IMR-90 (cell line): ENCODE data around the gene MAGI3. TPM values are rescaled to one million over a fixed set of nuclear protein-coding genes. Genes with fewer than 3 reads are reported as not detected.

Experiments used
- ATAC-seq: fragments of 200-7000 bp; cut with Tn5 transposase; 2 replicates; pipeline ENCODE4 v1.9.1; 2020; ENCODE audit warnings: low read depth, mild to moderate bottlenecking, moderate library complexity
- BruUV-seq: library from RNA; stranded (reverse); fragments of 400-500 nt; replicated peaks from 2 replicates; lab custom pipeline; 2021; lab: Mats Ljungman, UMichigan
- CTCF ChIA-PET: fragments of 300-600 bp; formaldehyde crosslinking; extraction: SDS; loops from one replicate; lab custom pipeline; 2021; ENCODE audit warnings: antibody characterized with exemption; lab: Yijun Ruan, JAX
- POLR2A ChIA-PET: fragments of 300-600 bp; sonication (Branson Sonifier 250); formaldehyde crosslinking; loops from one replicate; lab custom pipeline; 2022; ENCODE audit warnings: antibody characterized with exemption; ENCODE audit not compliant: unreplicated experiment; lab: Charles Lee
- DNase-seq: peaks from one replicate; pipeline ENCODE4 v3.0.0; 2013
- H2AFZ ChIP-seq: replicated peaks from 2 replicates; pipeline ENCODE3; 2013; ENCODE audit warnings: low read length, mild to moderate bottlenecking; ENCODE audit not compliant: poor library complexity
- H2AK5ac ChIP-seq: 2 replicates; pipeline ENCODE4 v1.6.1; 2013; ENCODE audit warnings: low read depth, low read length, inconsistent platforms
- H2AK9ac ChIP-seq: replicated peaks from 2 replicates; pipeline ENCODE3; 2013; ENCODE audit warnings: mild to moderate bottlenecking, low read depth, low read length, moderate library complexity; ENCODE audit not compliant: poor library complexity
- H2BK120ac ChIP-seq: 2 replicates; pipeline ENCODE4 v1.6.1; 2013; ENCODE audit warnings: low read depth, low read length, inconsistent platforms
- H2BK15ac ChIP-seq: 3 replicates; pipeline ENCODE4 v1.6.1; 2013; ENCODE audit warnings: low read depth, low read length, inconsistent platforms
- H2BK20ac ChIP-seq: 2 replicates; pipeline ENCODE4 v1.6.1; 2013; ENCODE audit warnings: low read depth, mild to moderate bottlenecking, inconsistent platforms, low read length, moderate library complexity
- H2BK5ac ChIP-seq: 2 replicates; pipeline ENCODE4 v1.6.1; 2013; ENCODE audit warnings: mild to moderate bottlenecking, low read depth, low read length, inconsistent platforms; ENCODE audit not compliant: poor library complexity, severe bottlenecking
- H3K14ac ChIP-seq: replicated peaks from 2 replicates; pipeline ENCODE4 v1.6.1; 2013; ENCODE audit warnings: low read depth, low read length, inconsistent platforms
- H3K18ac ChIP-seq: 2 replicates; pipeline ENCODE4 v1.6.1; 2013; ENCODE audit warnings: low read depth, low read length, control low read depth
- H3K23ac ChIP-seq: 2 replicates; pipeline ENCODE4 v1.6.1; 2013; ENCODE audit warnings: low read depth, low read length, inconsistent platforms
- H3K27ac ChIP-seq: 2 replicates; pipeline ENCODE4 v1.5.1; 2013; ENCODE audit warnings: mild to moderate bottlenecking, control low read depth, low read length; ENCODE audit not compliant: insufficient read depth
- H3K27me3 ChIP-seq: 2 replicates; pipeline ENCODE4 v1.6.1; 2013; ENCODE audit warnings: low read length; ENCODE audit not compliant: control insufficient read depth, insufficient read depth
- H3K36me3 ChIP-seq: 2 replicates; pipeline ENCODE4 v1.6.1; 2013; ENCODE audit warnings: low read length, mixed read lengths; ENCODE audit not compliant: control insufficient read depth, insufficient read depth
- H3K4ac ChIP-seq: 2 replicates; pipeline ENCODE4 v1.6.1; 2013; ENCODE audit warnings: low read depth, low read length, inconsistent platforms
- H3K4me1 ChIP-seq: 2 replicates; pipeline ENCODE4 v1.6.1; 2013; ENCODE audit warnings: low read length, mixed read lengths; ENCODE audit not compliant: control insufficient read depth, insufficient read depth
- H3K4me2 ChIP-seq: 2 replicates; pipeline ENCODE4 v1.6.1; 2013; ENCODE audit warnings: low read depth, mild to moderate bottlenecking, control low read depth, low read length, moderate library complexity
- H3K4me3 ChIP-seq: 2 replicates; pipeline ENCODE4 v1.5.1; 2013; ENCODE audit warnings: low read depth, mild to moderate bottlenecking, control low read depth, low read length, moderate library complexity; ENCODE audit not compliant: insufficient read depth
- H3K56ac ChIP-seq: 2 replicates; pipeline ENCODE4 v1.6.1; 2013; ENCODE audit warnings: low read length, inconsistent platforms; ENCODE audit not compliant: insufficient read depth; ENCODE audit errors: extremely low read depth
- H3K79me1 ChIP-seq, 2 experiments: 2 replicates each; pipeline ENCODE4 v1.6.1; 2013; ENCODE audit warnings: low read length in 2 of 2, inconsistent platforms in 1 of 2, low read depth in 1 of 2
- H3K9ac ChIP-seq: 2 replicates; pipeline ENCODE4 v1.6.1; 2013; ENCODE audit warnings: low read depth, low read length, control low read depth
- H3K9me1 ChIP-seq: 2 replicates; pipeline ENCODE4 v1.6.1; 2013; ENCODE audit warnings: low read length, inconsistent platforms; ENCODE audit not compliant: insufficient read depth
- H3K9me3 ChIP-seq: 2 replicates; pipeline ENCODE4 v1.6.1; 2013; ENCODE audit warnings: low read length; ENCODE audit not compliant: control insufficient read depth, insufficient read depth
- H4K20me1 ChIP-seq: 2 replicates; pipeline ENCODE4 v1.6.1; 2013; ENCODE audit warnings: low read length, inconsistent platforms; ENCODE audit not compliant: insufficient read depth
- H4K5ac ChIP-seq: 2 replicates; pipeline ENCODE4 v1.6.1; 2013; ENCODE audit warnings: mild to moderate bottlenecking, low read depth, low read length, control low read depth
- H4K8ac ChIP-seq, 2 experiments: 2 replicates each; pipeline ENCODE4 v1.6.1; 2013; ENCODE audit warnings: low read depth in 2 of 2, low read length in 2 of 2, control low read depth in 1 of 2, inconsistent platforms in 1 of 2
- H4K91ac ChIP-seq: 2 replicates; pipeline ENCODE4 v1.6.1; 2013; ENCODE audit warnings: low read depth, low read length, inconsistent platforms; ENCODE audit not compliant: insufficient read depth
- BHLHE40 ChIP-seq: fragments of 150-350 bp; IDR thresholded peaks from 2 replicates; pipeline ENCODE4 v1.6.1; 2016; ENCODE audit warnings: mild to moderate bottlenecking, low read depth, low read length
- FOS ChIP-seq: fragments of 150-350 bp; IDR thresholded peaks from 2 replicates; pipeline ENCODE4 v1.6.1; 2016; ENCODE audit warnings: low read depth, low read length
- MAZ ChIP-seq: IDR thresholded peaks from 2 replicates; pipeline ENCODE4 v1.6.1; 2012; ENCODE audit warnings: low read depth, mild to moderate bottlenecking, low read length, improper control_type of control experiment, moderate library complexity, borderline replicate concordance
- MXI1 ChIP-seq: IDR thresholded peaks from 2 replicates; pipeline ENCODE4 v1.6.1; 2012; ENCODE audit warnings: low read depth, mild to moderate bottlenecking, low read length, moderate library complexity, borderline replicate concordance
- POLR2A ChIP-seq: IDR thresholded peaks from 2 replicates; pipeline ENCODE4 v1.6.1; 2012; ENCODE audit warnings: mild to moderate bottlenecking, low read depth, low read length
- RCOR1 ChIP-seq: IDR thresholded peaks from 2 replicates; pipeline ENCODE4 v1.6.1; 2012; ENCODE audit warnings: mild to moderate bottlenecking, low read length, improper control_type of control experiment; ENCODE audit not compliant: insufficient replicate concordance
- RFX5 ChIP-seq: IDR thresholded peaks from 2 replicates; pipeline ENCODE4 v1.8.0; 2012; ENCODE audit warnings: low read depth, mild to moderate bottlenecking, low read length, moderate library complexity
- SMC3 ChIP-seq: fragments of 150-350 bp; IDR thresholded peaks from 2 replicates; pipeline ENCODE4 v1.6.1; 2016; ENCODE audit warnings: low read depth, mild to moderate bottlenecking, antibody characterized with exemption, low read length, moderate library complexity
- whole genome bisulfite sequencing, 2 experiments: methylation state at CpG; one replicate each; pipeline versions ENCODE4 v1.1.5 to v1.1.7; 2013; ENCODE audit warnings: missing lambda C conversion rate in 2 of 2; ENCODE audit not compliant: insufficient read length in 1 of 2; ENCODE audit errors: extremely low coverage in 2 of 2; 5-methylcytosine and 5-hydroxymethylcytosine counted together
- dilution Hi-C: fragments of 300-500 bp; cut with HindIII; formaldehyde crosslinking; loops from one replicate; pipeline ENCODE4 v1.14.3; 2018; ENCODE audit warnings: low sequenced_read_pairs; ENCODE audit not compliant: unreplicated experiment
- in situ Hi-C: fragments of 300-500 bp; cut with MboI; formaldehyde crosslinking; loops from 3 replicates; pipeline ENCODE4 v1.14.3; 2019; ENCODE audit warnings: low sequenced_read_pairs, inconsistent platforms, mixed read lengths
- intact Hi-C: fragments of 100-400 bp; cut with micrococcal nuclease; formaldehyde crosslinking; loops from 2 replicates; pipeline ENCODE4 v1.10.0; 2022
- polyA plus RNA-seq, 3 experiments: library from polyadenylated mRNA; depleted of rRNA; stranded (reverse); fragments of >200 nt; gene quantifications; 2 replicates each; pipeline ENCODE4 v1.2.3, GENCODE V29; 2012; ENCODE audit warnings: low replicate concordance in 1 of 3
- total RNA-seq: library from RNA; depleted of rRNA; stranded (reverse); fragments of >200 nt; gene quantifications from 2 replicates; pipeline ENCODE4 v1.2.3, GENCODE V29; 2012
- TF ChIP-seq, protein P1 (sequence below): conservative IDR thresholded peaks from 2 replicates; pipeline ENCODE4 v1.5.1; 2012; ENCODE audit warnings: mild to moderate bottlenecking, low read depth, low read length, improper control_type of control experiment

Gene MAGI3
- total and polyA plus RNA-seq, 2 of the 4 experiments (the other 2 are of a cell fraction) = 2.5 to 8.8 TPM

DNA sequence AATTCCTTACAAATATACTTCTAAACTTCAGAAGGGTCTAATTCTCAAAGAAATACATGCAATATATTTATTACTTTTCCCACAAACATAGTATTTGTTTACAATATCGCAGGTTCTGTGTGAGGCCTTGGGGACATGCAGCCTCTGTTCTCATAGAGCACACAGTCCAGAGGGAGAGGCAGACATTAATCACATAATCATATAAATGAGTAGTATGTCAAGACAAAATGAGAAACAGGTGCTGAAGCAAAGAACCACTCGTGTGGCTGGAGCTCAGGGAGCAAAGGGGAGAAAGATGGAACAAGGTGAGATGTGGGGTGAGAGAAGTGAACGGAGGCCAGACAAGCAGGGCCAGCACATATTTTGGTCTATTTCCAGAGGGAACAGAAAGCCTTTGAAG lies 26.4 kb upstream of the MAGI3 start:
- H3K36me3 ChIP-seq = no peaks in the 10 kb centered on the region
- no peaks in the 10 kb centered on the region for H3K4me1 ChIP-seq
- H3K9me1 ChIP-seq = no peaks in the 10 kb centered on the region
- H3K4me2 ChIP-seq = no peak overlapping the region
- no peak overlapping the region for H3K56ac ChIP-seq
- H2AK5ac ChIP-seq = no peak overlapping the region
- no peak overlapping the region for H2BK120ac ChIP-seq
- no peak overlapping the region for H3K18ac ChIP-seq
- TF ChIP-seq MXI1 = no peak
- no peak for TF ChIP-seq FOS
- TF ChIP-seq MAZ = no peak
- no peak for TF ChIP-seq BHLHE40
- TF ChIP-seq RCOR1 = no peak
- TF ChIP-seq, protein P1, sequence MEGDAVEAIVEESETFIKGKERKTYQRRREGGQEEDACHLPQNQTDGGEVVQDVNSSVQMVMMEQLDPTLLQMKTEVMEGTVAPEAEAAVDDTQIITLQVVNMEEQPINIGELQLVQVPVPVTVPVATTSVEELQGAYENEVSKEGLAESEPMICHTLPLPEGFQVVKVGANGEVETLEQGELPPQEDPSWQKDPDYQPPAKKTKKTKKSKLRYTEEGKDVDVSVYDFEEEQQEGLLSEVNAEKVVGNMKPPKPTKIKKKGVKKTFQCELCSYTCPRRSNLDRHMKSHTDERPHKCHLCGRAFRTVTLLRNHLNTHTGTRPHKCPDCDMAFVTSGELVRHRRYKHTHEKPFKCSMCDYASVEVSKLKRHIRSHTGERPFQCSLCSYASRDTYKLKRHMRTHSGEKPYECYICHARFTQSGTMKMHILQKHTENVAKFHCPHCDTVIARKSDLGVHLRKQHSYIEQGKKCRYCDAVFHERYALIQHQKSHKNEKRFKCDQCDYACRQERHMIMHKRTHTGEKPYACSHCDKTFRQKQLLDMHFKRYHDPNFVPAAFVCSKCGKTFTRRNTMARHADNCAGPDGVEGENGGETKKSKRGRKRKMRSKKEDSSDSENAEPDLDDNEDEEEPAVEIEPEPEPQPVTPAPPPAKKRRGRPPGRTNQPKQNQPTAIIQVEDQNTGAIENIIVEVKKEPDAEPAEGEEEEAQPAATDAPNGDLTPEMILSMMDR = no peak
- TF ChIP-seq RFX5 = no peak
- TF ChIP-seq SMC3 = no peak
- no peak for TF ChIP-seq POLR2A
- ATAC-seq (no peak), DNase-seq (no peak)
- no peak overlapping the region for H2BK5ac ChIP-seq
- no peaks in the 10 kb centered on the region for H4K20me1 ChIP-seq
- no peak overlapping the region for H2BK15ac ChIP-seq
- CTCF ChIA-PET = no interaction called here
- intact Hi-C loops = no loop called here
- no peak overlapping the region for H4K5ac ChIP-seq
- POLR2A ChIA-PET = no interaction called here
- H3K4ac ChIP-seq = no peak overlapping the region
- H3K9me3 ChIP-seq = no peaks in the 10 kb centered on the region
- in situ Hi-C loops = no loop called here
- 20% methylated on average over 1 of the region's 3 CpGs; no CpG with 5 or more reads in 1 of the 2 experiments for WGBS, 2 experiments
- H2BK20ac ChIP-seq = no peak overlapping the region
- no peak overlapping the region for H3K4me3 ChIP-seq
- H4K91ac ChIP-seq = no peak overlapping the region
- dilution Hi-C loops = no loop called here
- H3K9ac ChIP-seq = no peak overlapping the region
- no peak overlapping the region for H3K27ac ChIP-seq
- no peak overlapping the region for H3K14ac ChIP-seq
- no peaks in the 10 kb centered on the region for H3K79me1 ChIP-seq
- H2AK9ac ChIP-seq = no peak overlapping the region
- BruUV-seq = no TSS peak
- H4K8ac ChIP-seq = no peak overlapping the region
- no peak overlapping the region for H2AFZ ChIP-seq
- H3K23ac ChIP-seq = no peak overlapping the region
- H3K27me3 ChIP-seq = no peaks in the 10 kb centered on the region; the same call in 1 of the 2 replicates
